GM19463 (cell line): Measurements from ENCODE around the gene CELSR1.

Experiments used
- ATAC-seq: cut with Tn5 transposase; IDR thresholded peaks from one replicate; pipeline ENCODE4 v1.9.1; 2021; ENCODE audit warnings: mild to moderate bottlenecking, moderate library complexity; ENCODE audit not compliant: unreplicated experiment

The CELSR1 gene

GRCh38 chr22:46368871-46369715 lies 168.3 kb downstream of the CELSR1 start:
- no peak for ATAC-seq

GRCh38 chr22:46368422-46368821 lies 169.0 kb downstream of the CELSR1 start:
- ATAC-seq: no peak

- no peak for ATAC-seq
Measured at GRCh38 chr22:46367707-46368191, 169.7 kb downstream of the CELSR1 start.

GRCh38 chr22:46366801-46367706 lies 170.4 kb downstream of the CELSR1 start:
- no peak for ATAC-seq

- no peak for ATAC-seq
Measured at GRCh38 chr22:46366327-46366731, 171.1 kb downstream of the CELSR1 start.

GRCh38 chr22:46365166-46365624 lies 172.2 kb downstream of the CELSR1 start:
- no peak for ATAC-seq

GRCh38 chr22:46364341-46365165 lies 172.9 kb downstream of the CELSR1 start:
- ATAC-seq: no peak

- no peak for ATAC-seq
Measured at GRCh38 chr22:46363611-46364321, 173.7 kb downstream of the CELSR1 start.

GRCh38 chr22:46362934-46363515 lies 174.4 kb downstream of the CELSR1 start:
- ATAC-seq: no peak

GRCh38 chr22:46362203-46362933 lies 175.1 kb downstream of the CELSR1 start:
- no peak for ATAC-seq

GRCh38 chr22:46361826-46362202 lies 175.6 kb downstream of the CELSR1 start:
- no peak for ATAC-seq

GRCh38 chr22:46360891-46361290 lies 176.5 kb downstream of the CELSR1 start:
- ATAC-seq: no peak

- ATAC-seq: no peak
Measured at GRCh38 chr22:46360097-46360496, 177.3 kb downstream of the CELSR1 start.

GRCh38 chr22:46359362-46359761 lies 178.1 kb downstream of the CELSR1 start:
- ATAC-seq: no peak

GRCh38 chr22:46358766-46359165 lies 178.7 kb downstream of the CELSR1 start:
- ATAC-seq: no peak

- ATAC-seq: no peak
Measured at GRCh38 chr22:46357711-46358520, 179.5 kb downstream of the CELSR1 start.

GRCh38 chr22:46356496-46357480 lies 180.6 kb downstream of the CELSR1 start:
- no peak for ATAC-seq
